ENCODE measurements around the gene SCLY.
"Not testable (repeated sequence)": the region's sequence is repeated elsewhere in the genome, so short reads cannot be mapped to it uniquely, and the experiment has no call there.

SCLY gene

GRCh38 chr2:238107525-238108422 lies 47.0 kb downstream of the SCLY start:
- no peak for DNase-seq (ENCODE audit: low read depth in 1 of 2, low spot score in 1 of 2)

GRCh38 chr2:238108423-238109183 lies 47.8 kb downstream of the SCLY start:
- no peak for DNase-seq (ENCODE audit: low read depth in 1 of 2, low spot score in 1 of 2)

DNA sequence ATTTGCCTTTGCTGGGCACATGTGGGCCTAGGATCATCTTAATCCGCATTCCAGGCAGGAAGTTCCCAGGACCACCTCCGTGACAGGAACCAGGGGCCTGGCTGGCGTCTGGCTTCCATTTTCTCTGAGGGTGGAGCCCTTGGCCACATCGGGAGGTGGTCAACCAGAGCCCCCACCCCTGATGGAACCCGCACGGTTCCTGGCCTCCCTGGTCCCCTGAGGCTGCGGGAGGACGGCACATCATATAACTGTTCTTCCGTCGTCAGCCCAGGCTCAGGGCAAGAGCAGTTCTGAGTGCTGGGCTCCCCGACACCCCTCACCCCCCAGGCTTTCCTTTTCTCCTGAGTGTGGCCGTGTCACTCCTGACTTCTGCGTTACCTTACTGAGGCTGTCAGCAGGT lies 52.8 kb downstream of the SCLY start:
- no peak for DNase-seq (ENCODE audit: low read depth in 1 of 2, low spot score in 1 of 2)

DNA sequence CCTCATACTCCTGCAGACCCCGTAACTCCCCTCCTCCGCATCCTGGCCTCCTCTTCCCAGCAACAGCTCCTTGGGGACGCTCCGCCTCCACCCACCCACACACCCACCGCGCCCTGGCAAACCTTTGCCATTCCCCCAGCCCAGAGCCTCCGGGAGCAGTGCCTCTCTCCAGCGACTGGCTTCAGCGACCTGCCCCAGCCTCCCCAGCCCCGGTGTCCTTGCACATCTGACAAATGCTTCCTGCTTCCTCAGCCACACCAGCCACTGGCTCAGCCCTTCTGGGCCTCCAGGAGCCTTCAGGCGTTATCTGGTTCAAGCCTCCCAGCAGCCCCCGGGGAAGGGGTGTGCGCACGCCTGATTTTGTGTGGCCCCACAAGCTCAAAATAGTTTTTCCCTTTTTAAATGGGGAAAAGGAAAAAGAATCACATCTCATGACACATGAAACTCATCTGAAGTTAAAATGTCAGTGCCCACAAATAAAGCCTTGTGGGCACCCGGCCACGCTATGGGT lies 53.6 kb downstream of the SCLY start:
- DNase-seq (ENCODE audit: low read depth in 1 of 2, low spot score in 1 of 2), result no peak

GRCh38 chr2:238114851-238115660 lies 54.3 kb downstream of the SCLY start:
- DNase-seq (ENCODE audit: low read depth in 1 of 2, low spot score in 1 of 2), result no peak

DNA sequence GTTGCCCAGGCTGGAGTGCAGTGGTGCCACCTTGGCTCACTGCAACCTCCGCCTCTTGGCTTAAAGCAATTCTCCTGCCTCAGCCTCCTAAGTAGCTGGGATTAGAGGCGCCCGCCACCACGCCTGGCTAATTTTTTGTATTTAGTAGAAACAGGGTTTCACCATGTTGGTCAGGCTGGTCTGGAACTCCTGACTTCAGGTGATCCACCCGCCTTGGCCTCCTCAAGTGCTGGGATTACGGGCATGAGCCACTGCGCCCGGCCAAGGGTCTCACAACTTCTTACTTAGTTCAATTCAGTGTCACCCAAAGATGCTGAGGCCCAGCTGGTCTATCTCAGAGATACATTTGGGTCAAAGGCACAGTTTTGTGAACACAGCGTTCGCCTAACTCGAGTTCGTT lies 54.9 kb downstream of the SCLY start:
- DNase-seq (ENCODE audit: low read depth in 1 of 2, low spot score in 1 of 2), result not testable (repeated sequence)

- DNase-seq (ENCODE audit: low read depth in 1 of 2, low spot score in 1 of 2), result no peak
These were observed 55.7 kb downstream of the SCLY start for GRCh38 chr2:238116298-238117198.

- no peak for DNase-seq (ENCODE audit: low read depth in 1 of 2, low spot score in 1 of 2)
These were observed 56.7 kb downstream of the SCLY start for GRCh38 chr2:238117199-238118154.

- DNase-seq (ENCODE audit: low read depth in 1 of 2, low spot score in 1 of 2), result no peak
These were observed 59.1 kb downstream of the SCLY start for GRCh38 chr2:238119756-238120462.

- no peak for DNase-seq (ENCODE audit: low read depth in 1 of 2, low spot score in 1 of 2)
These were observed 59.9 kb downstream of the SCLY start for GRCh38 chr2:238120463-238121298.

DNA sequence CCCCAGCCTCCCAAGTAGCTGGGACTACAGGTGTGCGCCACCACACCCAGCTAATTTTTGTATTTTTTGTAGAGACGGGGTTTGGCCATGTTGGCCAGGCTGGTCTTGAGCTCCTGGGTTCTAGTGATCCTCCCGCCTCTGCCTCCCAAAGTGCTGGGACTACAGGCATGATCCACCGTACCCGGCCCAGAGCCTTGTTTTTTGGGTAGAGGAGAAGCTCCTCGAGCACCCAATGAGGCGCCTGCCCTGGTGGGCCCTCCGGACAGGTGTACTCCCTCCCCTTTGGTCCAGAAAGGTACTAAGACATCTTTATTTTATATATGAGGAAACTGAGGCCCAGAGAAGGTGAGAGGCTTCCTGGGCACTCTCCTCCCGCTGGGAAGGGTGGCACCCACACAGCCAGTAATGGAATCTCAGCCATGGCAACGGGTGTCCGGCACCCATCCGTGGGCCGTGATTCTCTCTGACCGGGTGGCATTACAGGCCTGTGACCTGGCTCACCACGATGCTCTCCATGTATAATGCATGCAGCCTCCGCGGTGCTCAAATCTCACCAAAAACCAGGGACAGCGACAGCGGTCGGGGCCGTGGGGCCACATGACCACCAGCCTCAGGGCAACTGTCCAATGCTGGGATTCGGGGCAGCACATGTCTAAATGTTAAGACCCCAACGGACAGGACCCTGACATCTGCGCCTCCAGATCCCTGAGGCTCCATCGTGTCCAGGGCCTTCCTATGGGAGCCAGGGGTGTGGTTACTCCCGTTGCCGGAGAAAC lies 60.9 kb downstream of the SCLY start:
- no peak for DNase-seq (ENCODE audit: low read depth in 1 of 2, low spot score in 1 of 2)

DNA sequence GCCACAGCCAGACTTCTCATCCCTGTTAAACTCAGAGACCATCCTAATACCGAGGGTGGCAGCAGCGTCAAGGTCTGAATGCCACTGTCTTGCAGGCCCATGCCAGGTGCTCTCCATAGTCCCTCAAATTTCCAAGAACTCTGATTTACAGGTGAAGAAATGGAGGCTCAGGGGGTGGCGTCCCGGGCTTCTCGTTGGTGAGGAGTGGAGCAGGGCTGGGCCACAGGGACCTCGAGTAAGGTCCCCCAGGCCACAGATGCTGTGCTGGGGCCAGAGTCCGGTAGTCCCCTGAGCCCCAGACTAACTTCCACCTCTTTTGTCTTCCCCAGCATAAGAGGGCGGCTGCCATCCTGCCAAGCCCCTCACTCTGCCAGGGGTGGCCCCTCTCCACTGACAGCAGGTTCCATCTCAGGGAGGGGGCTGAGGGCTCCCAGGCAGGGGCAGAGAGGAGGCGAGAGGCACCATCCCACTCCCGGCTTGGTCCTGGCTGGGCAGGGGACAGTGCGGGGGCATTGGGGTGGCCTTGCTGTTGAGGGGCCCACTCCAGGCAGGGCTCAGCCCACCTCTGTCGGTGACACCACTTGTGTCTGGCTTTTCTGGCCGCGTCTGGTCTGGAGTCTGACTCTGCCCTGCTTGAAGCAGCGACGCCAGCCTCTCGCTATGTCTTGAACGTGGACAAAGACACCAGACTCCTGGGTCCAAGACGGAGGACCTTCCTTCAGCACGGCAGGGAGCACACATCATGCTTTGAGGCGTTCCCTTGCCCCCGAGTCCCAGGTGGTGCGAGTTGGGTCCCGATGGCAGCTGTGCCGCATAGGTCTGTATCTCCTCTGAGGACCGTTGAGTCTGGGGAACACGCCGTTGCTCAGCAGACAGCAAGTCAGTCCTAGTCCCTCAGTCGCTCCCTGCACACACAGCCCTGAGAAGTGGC lies 61.8 kb downstream of the SCLY start:
- no peak for DNase-seq (ENCODE audit: low read depth in 1 of 2, low spot score in 1 of 2)

GRCh38 chr2:238123218-238123971 lies 62.6 kb downstream of the SCLY start:
- DNase-seq (ENCODE audit: low read depth in 1 of 2, low spot score in 1 of 2), result no peak

DNA sequence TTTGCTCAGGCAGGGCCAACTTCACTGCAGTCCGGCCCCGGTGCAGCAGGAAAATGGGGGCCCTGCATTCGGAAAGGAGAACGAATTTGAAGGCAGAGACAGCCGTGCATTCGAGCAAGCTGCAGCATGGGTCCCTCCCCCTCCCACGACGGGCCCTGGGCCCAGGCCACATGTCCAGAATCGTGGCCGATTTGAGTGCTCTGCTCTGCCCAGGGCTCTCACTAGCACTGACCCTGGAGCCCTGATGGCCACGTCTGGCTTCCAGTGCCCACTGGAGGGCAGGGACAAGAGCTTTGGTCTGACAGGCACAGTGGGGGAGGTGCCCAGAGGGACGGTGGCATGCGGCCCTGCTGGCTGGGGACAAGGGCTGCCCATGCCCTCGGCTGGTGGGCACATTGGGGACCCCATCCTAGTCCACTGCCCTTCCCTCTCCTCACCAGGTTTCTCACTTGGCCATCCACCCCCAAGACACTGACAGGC lies 63.2 kb downstream of the SCLY start:
- no peak for DNase-seq (ENCODE audit: low read depth in 1 of 2, low spot score in 1 of 2)

Measured in stimulated activated CD4-positive, alpha-beta T cell treated with anti-CD3 and anti-CD28 coated beads, Interleukin-15, amount 100 ng/mL, for 1 hour (primary cell).